GM19023 (cell line): ENCODE results near the gene GDPD4.

ENCODE experiments used
- ATAC-seq: cut with Tn5 transposase; IDR thresholded peaks from one replicate; pipeline ENCODE4 v1.9.1; 2021; ENCODE audit warnings: mild to moderate bottlenecking, moderate library complexity; ENCODE audit not compliant: unreplicated experiment

Gene GDPD4

GRCh38 chr11:77249427-77249826 is 52.1 kb downstream of the GDPD4 start:
- ATAC-seq, result no peak

- no peak for ATAC-seq
These were observed 57.0 kb downstream of the GDPD4 start for GRCh38 chr11:77244277-77245027.

DNA sequence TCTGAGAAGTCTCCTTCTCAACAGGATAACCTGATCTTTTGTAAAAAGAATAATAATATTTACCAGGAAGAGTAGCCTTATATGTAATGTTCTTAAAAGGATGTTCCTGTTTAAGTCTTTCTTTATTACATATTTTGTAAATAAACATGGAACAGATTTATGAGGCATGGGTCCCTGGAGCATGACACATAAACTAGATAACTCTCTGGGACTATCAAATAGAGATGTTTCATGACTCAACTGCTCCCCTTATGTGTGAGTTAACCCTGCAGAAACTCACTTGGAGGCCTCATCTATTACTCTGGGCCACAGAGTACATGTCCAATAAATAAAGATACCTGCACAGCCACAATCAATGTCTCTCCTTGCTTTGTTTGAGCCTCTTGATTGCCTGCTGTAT is 64.6 kb downstream of the GDPD4 start:
- ATAC-seq, result no peak

DNA sequence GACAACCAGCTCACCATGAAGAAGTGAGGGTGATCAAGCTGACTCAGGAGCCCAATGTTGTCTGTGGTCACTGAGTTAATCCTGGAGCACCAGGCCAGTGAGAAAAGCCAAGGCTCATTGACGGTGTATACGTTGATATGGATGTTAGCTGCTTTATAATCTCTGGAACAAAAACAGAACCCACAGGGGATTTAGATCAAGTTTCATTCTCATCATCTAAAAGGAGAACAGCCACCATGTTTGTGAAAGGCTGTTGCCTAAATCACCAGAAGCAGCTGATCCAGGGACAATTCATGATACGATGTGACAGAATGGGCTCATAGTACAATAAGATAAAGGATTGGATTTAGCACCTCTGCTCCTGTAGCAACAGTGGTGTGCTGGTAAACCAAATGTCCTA is 68.5 kb downstream of the GDPD4 start:
- ATAC-seq, result no peak

GRCh38 chr11:77232242-77232641 is 69.2 kb downstream of the GDPD4 start:
- ATAC-seq, result no peak

GRCh38 chr11:77231800-77232199 is 69.7 kb downstream of the GDPD4 start:
- no peak for ATAC-seq

DNA sequence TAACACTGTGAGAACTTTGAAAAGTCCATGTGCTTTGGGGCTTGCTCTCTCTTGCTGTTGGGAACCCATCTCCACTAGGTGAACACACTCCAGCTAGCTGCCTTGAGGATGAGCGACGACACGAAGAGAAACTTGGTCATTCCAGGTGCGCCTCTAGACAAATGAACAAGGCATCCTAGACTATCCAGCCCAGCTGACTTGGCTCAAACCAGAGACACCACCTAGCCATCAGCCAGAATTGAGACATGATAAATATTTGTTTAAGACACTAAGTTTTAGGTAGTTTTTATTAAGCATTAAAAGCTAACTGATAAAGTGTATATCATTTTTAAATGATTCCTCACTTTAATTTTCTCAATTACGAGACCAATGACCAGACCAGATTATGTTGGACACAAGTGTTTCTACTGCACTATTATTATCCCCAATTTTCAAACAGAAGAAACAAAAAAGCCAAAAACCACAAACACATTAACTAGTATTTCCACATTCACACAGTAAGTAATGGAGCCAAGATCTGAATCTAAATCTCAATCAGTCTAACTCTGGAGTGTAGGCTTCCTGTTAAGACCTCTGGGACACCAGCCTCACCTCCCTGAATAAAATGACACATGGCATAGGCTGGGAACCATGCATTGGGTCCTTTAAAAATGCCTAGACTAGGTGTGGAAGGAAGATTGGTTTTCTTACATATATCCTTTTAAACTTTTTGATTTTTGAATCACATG is 70.4 kb downstream of the GDPD4 start:
- ATAC-seq, result no peak

DNA sequence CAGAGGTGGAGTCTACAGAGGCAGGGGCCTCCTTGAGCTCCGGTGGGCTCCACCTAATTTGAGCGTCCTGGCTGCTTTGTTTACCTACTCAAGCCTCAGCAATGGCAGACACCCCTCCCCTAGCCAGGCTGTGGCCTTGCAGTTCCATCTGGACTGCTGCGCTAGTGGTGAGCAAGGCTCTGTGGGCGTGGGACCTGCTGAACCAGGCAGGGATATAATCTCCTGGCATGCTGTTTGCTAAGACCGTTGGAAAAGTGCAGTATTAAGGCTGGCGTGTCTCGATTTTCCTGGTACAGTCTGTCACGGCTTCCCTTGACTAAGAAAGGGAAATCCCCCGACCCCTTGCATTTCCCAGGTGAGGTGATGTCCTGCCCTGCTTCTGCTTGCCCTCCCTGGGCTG is 77.7 kb downstream of the GDPD4 start:
- no peak for ATAC-seq

GRCh38 chr11:77217156-77217555 is 84.3 kb downstream of the GDPD4 start:
- no peak for ATAC-seq

- no peak for ATAC-seq
These were observed 86.4 kb downstream of the GDPD4 start for GRCh38 chr11:77215106-77215505.

DNA sequence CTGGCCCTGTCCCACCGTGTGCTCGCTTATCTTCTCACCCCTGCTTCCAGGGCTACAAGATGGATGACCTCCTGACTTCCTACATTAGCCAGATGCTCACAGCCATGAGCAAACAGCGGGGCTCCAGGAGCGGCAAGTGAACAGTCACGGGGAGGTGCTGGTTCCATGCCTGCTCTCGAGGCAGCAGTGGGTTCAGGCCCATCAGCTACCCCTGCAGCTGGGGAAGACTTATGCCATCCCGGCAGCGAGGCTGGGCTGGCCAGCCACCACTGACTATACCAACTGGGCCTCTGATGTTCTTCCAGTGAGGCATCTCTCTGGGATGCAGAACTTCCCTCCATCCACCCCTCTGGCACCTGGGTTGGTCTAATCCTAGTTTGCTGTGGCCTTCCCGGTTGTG is 86.9 kb downstream of the GDPD4 start:
- no peak for ATAC-seq

- no peak for ATAC-seq
These were observed 87.7 kb downstream of the GDPD4 start for GRCh38 chr11:77213589-77214428.

DNA sequence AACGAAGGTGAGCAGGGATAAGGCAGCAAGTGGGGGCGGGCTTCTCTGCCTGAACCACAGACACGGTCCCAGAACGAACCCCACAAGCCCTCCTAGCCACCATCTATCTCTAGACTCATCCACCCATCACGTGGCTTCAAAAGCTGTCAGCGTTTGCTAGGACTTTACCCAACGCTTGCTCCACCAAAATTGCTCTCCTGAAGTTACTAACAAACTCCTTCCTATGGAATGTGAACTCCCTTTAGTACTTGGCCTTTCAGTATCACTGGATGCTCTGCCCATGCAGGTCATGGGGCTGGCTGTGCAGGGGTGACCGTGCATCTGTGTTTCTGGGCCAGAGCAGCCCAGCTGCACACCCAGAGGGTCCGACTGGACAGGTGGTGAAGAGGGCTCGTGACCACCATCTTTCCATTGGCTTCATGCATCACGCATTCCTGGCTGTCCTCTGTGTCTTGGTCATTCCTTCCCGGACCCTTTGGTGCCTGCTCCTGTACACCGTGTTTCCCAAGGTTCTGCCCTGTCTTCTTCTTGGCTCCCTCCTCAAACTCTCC is 88.4 kb downstream of the GDPD4 start:
- no peak for ATAC-seq

DNA sequence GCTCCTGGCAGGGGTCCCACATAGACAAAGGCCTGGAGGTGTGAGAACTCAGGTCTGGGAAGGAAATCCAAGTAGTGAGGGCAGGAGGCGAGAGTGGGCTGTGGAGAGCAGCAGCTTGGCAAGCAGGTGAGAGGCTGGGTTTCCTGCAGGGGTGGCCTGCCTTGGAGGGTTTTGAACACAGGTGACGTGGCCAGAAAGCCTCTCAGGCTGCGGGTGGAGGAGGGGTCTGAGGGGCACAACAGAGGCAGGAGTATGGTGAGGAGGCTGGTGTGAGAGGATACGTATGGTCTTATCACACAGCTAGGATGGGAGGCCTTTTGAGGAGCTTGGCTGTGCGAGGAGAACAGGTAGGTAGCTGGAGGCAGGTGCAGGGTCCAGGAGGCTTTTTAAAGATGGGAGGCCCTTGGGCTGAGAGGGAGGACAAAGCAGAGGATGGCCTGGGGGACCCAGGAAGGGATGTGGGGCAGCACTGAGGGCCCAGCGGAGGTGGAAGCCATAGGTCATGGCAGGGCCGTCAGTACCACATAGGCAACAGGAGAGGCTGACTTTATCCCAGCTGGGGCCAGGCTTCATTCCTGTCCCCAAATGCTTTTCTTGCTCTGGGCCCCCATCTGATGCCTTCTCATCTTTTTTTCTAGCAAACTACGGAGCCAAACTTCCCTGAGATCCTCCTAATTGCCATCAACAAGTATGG is 89.0 kb downstream of the GDPD4 start:
- no peak for ATAC-seq

GRCh38 chr11:77211594-77212251 is 89.8 kb downstream of the GDPD4 start:
- no peak for ATAC-seq

GRCh38 chr11:77211040-77211451 is 90.4 kb downstream of the GDPD4 start:
- no peak for ATAC-seq

- ATAC-seq, result no peak
These were observed 91.8 kb downstream of the GDPD4 start for GRCh38 chr11:77209663-77210062.

DNA sequence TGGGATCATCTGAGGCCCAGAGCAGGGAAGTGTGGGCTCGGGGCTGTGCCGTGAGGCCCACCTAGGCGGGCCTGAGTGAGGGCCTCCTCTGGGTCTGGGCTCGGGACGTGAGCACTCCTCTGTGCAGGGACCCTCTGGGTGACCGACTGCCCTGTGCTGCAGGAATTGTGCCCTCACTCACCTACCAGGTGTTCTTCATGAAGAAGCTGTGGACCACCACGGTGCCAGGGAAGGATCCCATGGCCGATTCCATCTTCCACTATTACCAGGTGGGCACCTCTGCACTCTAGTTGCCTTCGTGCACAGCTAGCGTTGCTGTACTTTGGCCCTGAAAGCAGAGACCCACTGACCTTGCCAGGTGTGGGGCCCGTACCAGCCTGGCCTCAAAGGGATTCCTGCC is 93.0 kb downstream of the GDPD4 start:
- no peak for ATAC-seq

- ATAC-seq, result no peak
These were observed 93.7 kb downstream of the GDPD4 start for GRCh38 chr11:77207618-77208313.
